Measurements from ENCODE around the gene TRPM2.

GRCh38 chr21:44475266-44475845, 121.9 kb downstream of the TRPM2 start:
- TF ChIP-seq CTCF (IDR thresholded peaks at IDR 0.05) (no peak), POLR2A (IDR thresholded peaks at IDR 0.05) (no peak)

Data from esophagus squamous epithelium (tissue), 4 donors.